Renal pelvis (tissue), 4 donors: Measurements from ENCODE around the gene ARHGEF17. TPM values are rescaled to one million over a fixed set of nuclear protein-coding genes. Genes with fewer than 3 reads are reported as not detected.
"Not testable (repeated sequence)": the region's sequence is repeated elsewhere in the genome, so short reads cannot be mapped to it uniquely, and the experiment has no call there.

Experiments used
- DNase-seq: peaks from one replicate; pipeline ENCODE4 v3.0.0-alpha.2; 2013
- polyA plus RNA-seq, 3 donors: library from polyadenylated mRNA; unstranded; fragments of 120-200 nt; gene quantifications; one replicate each; pipeline ENCODE4 v1.2.1, GENCODE V29; 2013; ENCODE audit not compliant: insufficient read length in 3 of 3

ARHGEF17 gene
- polyA plus RNA-seq, 3 donors = 91.9 to 121 (median 107) TPM

DNA sequence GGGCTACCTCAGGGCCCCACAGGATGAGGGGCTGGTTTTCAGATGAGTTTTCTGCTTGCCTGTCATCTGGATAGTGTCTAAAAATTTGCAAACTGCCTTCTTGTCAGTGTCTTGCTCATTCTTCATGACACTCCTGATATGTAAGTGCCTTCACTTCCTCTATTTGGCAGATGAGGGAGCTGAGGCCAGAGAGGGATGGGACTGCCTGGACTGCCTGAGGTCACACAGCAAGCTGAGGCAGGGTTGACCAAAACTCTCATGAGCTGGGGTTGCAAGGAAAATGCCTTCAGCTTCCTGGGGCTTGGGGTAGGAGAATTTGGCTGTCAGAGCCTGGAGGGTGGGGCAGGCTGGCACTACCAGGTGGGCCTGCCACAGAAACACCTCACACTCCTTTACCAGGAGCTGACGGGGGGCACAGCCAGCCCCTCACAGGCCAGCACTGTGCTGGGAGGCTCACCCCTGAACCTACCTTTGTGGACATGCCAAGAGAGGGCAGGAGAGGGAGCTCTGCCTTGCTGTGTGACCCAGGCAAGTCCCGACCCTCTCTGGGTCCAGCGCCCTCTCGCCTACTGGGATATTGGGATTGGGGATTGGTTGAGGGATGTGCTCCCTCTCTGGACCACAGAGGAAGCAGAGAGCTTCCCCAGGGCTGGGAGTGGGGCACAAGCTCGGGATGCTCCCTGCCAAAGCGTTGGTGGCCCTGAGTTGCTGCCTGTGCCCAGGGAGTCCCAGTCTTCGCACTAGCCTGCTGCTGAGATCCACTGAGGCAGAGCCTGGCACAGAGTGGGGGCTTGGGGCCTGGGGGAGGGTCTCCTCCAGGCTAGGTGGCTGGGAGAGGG is 37.8 kb upstream of the ARHGEF17 start:
- no peak for DNase-seq

DNA sequence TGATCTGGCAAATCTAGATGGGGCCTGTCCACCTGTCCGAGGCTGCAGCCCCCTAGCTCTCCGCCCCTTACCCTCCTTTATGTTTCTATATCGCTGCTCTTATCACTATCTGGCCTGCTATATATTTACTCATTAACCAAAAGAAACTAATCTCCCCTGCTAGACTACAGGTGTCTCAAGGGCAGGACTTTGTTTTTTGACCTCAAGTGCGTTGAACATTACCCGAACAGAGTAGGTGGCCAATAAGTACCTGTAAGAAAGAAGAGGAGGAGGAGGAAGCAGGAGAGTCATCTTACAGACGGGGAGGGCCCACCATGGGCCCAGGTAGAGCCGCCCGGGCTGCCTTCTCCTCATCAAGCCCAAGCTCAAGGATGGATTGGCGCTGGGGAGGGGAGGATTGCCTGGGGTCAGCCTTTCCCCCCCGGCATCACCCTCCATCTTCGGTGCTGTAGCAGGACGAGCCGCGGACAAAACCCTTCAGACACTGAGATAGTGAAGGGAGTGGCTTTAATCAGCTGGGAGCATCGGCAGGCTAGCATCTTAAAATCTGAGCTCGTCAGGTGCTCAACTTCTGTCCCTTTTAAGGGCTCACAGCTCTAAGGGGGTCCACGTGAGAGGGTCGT is 37.1 kb upstream of the ARHGEF17 start:
- no peak for DNase-seq

DNA sequence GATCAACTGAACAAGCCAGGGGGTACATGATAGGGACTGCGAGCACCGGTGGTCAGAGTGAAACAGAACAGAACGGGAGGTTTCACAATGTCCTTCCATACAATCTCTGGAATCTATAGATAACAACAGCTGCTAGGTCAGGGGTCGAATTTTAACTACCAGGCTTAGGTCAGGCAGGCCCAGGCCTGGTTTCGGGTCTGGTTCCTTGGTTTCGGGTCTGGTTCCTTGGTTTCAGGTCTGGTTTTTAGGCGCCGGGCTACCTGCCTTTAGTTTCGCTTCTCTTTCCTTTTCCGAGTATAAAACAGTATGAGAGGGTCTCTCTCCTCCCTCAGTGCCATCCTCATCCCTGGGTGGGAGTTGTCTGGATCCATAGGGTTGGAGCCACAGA is 36.6 kb upstream of the ARHGEF17 start:
- not testable (repeated sequence) for DNase-seq

DNA sequence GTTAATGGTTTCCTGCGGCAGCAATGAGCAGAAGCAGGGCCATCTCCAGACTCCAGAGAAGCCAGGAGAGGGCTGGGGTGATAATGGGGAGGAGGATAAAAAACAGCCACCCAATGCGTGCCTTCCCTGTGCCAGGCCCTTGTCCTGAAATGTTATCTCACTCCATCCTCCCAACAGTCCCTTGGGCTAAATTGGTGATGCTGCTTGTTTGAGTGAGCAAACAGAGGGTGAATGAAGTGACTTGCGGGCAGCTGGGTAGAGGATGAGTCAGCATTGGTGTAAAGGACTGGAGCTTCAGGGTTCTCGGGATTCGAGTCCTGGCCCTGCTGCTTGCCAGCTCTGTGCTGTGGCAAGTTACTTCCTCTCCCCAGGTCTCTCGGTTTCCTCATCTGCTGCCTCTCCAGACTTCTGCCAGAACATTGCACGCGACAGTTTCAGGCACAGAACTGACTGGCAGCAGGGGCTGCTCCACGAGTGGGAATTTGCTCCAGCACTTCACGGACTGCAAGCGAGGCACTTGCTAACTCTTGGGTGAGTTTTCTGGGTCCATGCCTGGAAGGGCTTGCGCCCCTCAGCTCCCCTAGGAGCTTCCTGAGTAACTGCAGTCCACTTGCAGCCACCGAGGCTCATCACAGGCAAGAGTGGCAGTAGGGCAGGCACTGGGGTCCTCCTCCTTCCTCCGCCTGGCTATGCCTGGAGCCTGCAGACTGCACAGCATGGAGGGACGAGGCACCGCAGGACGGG is 36.0 kb upstream of the ARHGEF17 start, which contains the start of gene P2RY6:
TSS of gene P2RY6 (plus strand) at position 403 of the 744 bp plus-strand sequence. CDS start 24,181 bp downstream, outside the sequence.
- DNase-seq = no peak

DNA sequence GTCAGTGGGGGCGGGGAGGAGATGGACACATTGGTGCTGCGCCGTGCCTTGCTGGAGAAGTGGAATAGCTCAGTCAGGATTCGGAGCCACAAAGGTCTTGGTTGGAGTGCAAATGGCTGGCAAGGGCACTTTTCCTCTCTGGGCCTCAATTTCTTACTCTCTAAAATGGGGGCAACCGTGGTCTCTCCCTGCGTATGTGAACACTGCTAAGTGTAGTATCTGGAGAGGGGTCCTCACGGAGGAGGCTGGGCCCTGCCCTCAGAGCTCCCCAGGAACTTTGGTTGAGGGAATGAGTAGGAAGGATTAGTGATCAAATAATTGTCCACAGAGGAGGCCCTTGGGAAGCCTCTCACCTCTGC is 35.4 kb upstream of the ARHGEF17 start:
- DNase-seq = no peak

DNA sequence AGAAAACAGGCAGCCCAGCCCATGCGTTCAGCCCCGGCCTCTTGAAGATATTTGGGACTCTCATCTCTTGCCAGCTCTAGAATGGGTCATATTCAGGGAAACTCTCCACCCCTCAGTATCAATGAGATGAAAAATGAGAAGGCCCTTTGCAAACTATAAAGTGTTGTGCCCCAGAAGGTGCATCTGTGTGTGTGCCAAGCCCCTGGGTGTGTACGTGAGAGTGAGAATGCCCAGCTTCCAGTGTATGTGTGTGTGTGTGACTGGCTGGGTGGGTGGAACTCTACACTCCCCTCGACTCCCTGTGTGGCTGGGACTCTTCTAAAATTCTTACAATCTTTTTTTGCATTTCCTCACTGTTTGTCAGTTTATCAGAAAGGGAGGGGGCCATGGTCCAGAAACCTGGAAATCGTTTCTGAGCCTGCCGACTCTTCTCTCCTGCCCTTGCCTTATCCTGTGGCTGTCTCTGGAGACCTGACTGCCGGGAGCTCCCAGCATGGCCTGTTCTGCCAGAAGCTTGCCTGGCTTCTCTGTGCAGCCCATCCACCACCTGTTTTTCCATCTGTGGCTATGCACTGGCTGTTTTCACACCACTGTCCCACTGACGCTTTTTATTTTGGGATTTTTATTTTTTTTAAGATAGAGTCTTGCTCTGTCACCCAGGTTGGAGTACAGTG is 34.7 kb upstream of the ARHGEF17 start:
- no peak for DNase-seq

DNA sequence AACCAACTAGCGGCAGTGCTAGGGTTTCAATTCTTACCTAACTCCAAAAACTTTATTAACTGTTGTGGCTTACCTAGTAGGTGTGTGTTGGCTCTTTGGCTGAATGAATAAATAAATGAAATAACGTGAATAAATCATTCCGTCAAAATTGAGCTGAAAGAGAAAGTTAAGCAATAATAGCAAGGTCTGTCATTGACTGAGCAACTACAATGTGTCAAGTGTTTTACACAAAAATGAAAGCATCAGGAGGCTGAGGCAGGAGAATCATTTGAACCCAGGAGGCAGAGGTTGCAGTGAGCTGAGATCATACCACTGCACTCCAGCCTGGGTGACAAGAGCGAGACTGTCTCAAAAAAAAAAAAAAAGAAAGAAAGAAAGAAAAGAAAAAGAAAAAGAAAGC is 33.9 kb upstream of the ARHGEF17 start:
- DNase-seq = not testable (repeated sequence)

DNA sequence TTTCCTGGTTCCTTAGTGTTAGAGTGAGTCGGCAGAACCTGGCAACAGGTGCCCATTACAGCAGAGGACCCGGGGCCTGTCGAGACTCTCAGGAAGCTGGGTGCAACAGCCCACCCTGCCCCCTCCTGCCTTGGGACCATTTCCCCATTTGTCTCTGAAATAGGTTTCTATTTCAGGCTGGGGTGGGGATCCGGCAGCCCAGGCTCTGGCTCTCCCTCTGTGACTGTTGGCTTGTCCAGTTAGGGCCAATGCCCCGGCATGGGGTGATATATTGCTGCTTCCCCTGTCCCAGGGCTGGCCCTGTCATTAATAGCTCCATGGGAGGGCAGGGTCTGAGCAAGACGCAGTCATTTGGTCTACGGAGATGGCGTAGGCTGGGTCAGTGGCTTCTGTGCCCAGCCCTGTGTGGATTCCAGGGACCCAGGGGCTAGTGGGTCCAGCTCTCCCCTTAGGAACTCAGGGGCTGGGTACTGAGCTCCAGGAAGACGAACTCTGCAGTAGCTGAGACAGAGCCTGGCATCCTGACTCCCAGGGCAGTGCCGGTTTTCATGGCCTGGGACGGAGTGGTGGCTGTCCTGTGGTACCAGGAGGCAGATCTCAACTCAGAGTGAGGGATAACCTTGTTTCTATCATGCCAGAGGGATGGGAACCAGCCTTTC is 33.2 kb upstream of the ARHGEF17 start:
- no peak for DNase-seq

DNA sequence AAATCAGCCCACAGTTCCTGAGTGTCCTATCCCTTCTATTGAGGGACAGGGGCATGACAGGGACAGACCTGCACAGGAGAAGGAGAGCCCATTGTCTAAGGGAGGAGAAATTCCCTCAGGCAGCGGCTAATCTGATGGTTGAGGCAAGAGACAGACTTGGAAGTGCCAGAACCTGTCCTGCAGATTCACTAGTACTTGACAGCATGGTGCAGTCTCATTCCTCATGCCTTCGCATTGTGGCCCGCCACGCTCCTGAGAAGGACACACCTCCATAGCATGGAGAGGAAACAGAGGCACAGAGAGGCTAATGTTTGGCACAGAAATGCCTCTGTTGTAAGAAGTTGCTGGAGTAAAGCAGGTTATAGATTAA is 32.7 kb upstream of the ARHGEF17 start:
- DNase-seq = no peak

DNA sequence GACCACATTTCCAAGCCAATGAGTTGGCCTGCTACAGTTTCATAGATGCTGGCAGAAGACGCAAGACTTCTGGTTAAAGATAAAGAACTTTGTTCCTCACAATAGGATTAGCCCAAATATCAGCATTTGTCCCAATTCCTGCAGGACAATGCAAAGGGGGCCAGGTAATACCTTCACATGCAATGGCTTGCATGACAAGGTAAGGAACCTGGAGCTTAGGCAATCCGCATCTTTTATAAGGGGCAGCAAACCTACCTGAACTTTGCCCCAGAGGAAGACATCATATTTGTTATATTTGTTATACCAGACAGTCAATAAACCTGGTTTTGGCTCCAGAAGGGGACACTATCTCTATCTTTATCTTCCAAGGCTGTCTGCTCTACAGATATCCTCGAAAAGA is 30.6 kb upstream of the ARHGEF17 start:
- DNase-seq = no peak

DNA sequence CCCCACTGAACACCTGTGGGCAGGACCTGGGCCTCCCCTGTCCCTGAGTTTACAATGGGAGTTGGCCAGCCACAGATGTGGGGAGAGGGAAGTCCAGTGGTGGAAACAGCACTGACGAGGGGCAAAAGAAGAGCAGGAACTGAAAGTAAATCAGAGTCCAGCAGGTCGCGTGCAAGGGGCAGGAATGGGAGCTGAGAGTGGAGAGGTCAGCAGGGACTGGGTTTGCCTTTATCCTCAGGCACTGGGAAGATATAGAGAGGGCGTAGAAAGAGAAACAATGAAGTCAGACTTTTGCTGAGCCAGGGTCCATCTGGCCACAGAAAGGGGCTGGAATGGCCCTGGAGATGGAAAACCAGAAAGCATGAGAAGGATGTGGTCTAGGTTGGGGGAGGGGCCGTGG is 27.4 kb upstream of the ARHGEF17 start:
- no peak for DNase-seq

DNA sequence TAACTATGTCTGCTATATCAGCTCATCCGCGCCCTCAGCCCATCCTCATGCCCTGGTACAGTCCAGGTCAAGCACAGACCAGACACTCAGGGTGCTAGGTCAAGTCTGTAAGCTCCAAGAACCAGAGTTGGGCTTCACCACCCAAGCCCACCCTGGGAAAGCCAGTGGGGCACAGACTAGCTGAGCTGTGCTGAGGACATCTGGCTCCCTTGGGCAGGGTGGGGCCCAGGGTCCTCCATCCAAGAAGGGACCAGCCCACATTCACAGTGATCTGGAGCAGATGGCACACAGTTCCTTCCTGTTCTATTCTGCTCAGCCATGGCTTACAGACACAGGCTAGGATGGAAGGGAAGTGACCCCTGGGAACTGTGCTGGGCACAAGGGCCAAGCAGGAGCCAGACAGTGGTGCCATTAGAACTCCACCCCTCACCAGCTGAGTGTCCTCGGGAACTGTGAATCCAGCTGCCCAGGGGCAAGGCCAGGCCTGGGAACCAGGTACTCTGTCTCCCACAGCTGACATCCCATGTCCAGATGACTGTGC is 26.8 kb upstream of the ARHGEF17 start:
- no peak for DNase-seq

DNA sequence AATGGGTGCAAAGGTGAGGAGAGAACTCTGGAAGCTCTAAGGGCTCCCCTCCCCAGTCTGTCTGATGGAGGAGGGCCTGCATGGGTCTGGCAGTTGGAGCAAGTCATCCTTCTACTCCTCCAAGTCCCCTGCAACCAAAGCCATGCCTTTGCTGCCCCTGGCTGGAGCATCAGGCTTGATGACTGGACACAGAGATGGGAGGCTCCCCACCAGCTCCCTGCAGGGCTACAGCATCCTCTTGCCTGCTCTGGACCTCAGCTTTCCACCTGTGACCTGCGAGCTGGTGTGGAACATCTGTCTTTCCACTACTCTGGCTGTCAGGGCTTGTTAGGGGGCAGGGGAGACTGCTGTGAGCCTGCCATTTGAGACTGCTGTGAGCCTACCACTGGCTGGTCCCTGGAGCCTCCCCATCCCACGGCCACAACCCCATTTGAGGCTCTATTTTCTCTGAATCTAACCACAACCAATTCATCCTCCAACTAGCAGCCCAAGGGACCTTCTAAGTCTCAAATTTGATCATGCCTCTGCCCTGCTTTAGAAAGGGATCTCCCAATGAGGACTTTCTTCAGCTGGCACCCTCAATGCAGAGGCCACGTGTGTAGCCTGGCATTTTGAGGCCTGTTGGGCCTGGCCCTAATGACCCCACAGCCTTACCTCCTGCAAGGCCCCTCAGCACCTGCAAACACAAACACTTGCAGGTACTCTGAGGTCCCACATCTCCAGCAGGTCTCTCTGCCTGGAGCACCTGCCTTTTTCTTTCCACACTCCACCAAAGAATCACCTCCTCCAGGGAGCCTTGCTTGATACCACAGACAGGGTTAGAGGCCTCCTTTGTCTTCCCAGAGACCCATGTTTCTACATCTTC is 26.0 kb upstream of the ARHGEF17 start:
- no peak for DNase-seq

DNA sequence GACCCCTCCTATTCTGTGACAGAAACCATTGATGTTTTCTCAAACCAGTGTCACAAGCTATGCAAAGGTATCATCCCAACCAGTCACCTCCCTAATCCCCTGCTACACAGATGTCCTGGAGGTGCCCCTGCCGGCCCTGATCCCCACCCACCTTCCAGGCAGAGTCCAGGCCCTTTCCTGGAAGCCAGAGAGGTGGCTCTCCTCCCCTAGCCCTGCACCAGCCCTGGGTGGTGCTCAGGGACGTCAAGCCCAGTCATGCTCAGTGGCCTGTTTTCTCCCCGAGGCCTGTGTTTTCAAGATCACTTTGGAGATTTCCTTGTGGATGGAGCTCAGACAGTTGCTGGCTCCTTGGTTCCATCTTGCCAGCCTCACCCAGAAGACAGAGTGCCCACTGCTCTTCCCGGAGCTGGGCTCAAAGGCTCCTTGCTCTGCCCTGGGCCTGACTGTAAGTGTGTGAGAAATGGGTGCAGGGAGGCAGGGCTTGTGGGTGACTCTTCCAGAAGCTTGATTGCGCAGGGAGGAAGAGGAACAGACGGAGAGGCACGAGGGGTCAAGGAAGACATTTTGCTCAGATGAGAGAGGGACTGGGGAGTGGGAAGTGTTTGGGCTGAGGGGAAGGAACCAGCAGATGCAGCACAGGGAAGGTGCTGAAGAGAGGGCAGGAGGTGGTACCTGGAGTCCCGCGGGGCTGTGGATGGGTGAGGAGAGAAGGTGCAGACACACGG is 24.6 kb upstream of the ARHGEF17 start:
- no peak for DNase-seq

DNA sequence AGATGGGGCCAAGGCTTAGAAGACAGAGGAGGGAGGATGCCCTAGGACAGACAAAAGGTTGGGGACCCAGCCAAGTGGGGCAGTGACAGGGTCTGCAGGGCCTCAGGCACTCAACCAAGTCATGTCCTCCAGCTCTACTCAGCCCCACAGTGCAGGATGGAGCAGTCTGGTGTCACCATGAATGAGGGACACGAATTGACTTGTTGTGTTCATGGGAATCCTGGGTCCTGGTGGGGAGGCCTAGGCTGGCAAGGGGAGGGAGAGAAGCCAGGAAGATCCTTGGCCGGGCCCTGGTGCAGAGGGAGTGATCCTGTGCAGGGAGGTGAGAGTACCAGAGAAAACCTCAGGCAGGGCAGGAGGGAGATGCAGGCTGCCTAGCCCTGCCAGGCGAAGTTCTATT is 24.0 kb upstream of the ARHGEF17 start:
- no peak for DNase-seq

DNA sequence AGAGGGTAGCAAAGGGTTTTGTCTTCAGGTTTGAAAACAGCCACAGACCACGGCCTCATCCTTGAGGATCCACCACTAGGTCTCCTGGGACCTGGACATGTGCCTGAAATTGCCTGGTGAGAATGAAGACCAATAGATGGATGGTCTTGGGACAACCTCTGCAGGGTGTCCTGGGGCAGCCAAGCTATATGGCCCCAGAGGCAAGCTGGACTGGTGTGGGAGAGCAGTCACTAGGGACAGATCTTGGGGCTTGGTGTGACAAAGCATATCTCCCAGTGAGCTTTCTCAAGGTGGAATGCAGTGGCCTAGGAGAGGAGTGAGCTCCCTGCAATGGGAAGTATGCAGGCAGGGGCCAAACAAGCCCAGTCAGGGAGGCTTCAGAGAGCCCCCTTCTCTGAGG is 22.4 kb upstream of the ARHGEF17 start:
- no peak for DNase-seq

DNA sequence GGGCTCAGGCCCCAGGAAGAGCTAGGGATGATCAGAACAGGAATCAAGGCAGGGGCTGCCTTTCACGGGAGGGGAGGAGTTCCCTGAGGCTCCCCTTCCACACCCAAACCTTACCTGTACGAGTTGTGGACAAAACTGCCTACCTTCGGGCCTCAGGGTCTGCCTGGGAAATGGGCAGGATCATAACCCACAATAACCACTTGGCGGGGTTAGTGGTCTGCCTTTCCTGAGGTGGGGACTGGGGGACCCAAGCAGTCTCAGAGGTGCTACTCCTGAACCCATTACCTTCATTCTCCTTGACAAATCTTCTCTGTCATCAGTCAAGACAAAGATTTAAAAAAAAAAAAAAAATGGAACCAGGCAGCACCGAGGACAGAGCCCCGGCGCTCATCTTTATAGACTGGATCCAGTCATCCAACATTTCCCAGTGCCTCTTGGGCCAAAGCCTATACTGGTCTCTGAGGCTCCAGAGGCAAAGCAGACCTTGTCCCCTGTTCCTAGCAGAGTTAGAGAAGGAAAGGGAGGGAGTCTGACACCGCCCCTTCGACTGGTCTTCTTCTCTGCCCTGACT is 21.8 kb upstream of the ARHGEF17 start:
- no peak for DNase-seq

DNA sequence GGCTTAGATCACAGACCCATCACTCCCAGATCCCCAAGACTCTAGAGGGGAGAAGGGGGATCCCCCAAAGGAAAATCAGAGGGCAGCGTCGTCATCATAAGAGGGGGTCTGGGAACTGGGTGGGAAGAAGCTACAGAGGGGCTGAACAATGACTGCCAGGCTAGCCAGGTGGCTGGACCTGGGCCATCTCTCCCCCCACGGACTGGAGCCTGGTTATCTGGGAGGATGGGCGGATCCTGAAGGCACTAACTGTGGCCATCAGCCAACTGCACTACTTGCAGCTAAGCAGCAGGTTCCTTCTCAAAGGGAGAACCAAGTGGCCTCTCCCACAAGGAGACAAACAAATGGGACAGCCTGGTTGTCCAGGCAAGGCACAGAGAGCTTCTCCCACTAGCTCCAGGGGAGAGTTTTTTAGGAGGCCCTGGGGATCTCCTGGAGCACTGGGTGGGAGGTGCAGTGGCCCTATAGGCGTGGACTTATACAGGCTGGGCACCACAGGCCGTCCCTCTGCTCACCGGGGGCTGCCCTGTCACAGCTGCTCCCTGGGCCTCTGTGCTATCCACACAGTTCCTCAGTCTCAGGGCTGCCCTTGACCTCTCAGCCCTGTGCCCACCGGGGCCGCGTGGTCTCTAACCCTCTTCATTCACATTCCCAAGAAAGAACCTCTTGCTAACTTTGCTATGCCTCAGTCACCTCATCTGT is 20.5 kb upstream of the ARHGEF17 start:
- DNase-seq = no peak
